H9 (cell line): ENCODE measurements around the gene DGKG. TPM values are rescaled to one million over a fixed set of nuclear protein-coding genes. Genes with fewer than 3 reads are reported as not detected.

Source experiments
- DNase-seq: peaks from one replicate; pipeline ENCODE4 v3.0.0-alpha.2; 2017
- H2AFZ ChIP-seq: one replicate; pipeline ENCODE4 v1.6.1; 2013; ENCODE audit warnings: mild to moderate bottlenecking, low read length, control low read depth, moderate library complexity
- H2AK5ac ChIP-seq: 2 replicates; pipeline ENCODE4 v1.6.1; 2013; ENCODE audit warnings: low read length, control low read depth, mixed read lengths; ENCODE audit not compliant: insufficient read length
- H2BK120ac ChIP-seq: one replicate; pipeline ENCODE4 v1.6.1; 2013; ENCODE audit warnings: low read depth, mild to moderate bottlenecking, low read length, control low read depth, inconsistent platforms; ENCODE audit not compliant: poor library complexity, severe bottlenecking
- H2BK12ac ChIP-seq: 2 replicates; pipeline ENCODE4 v1.6.1; 2013; ENCODE audit warnings: low read length, control low read depth, mixed read lengths, low read depth; ENCODE audit not compliant: insufficient read length
- H2BK15ac ChIP-seq: 2 replicates; pipeline ENCODE4 v1.6.1; 2013; ENCODE audit warnings: low read depth, low read length, control low read depth
- H2BK20ac ChIP-seq: one replicate; pipeline ENCODE4 v1.6.1; 2013; ENCODE audit warnings: low read depth, mild to moderate bottlenecking, low read length, control low read depth, inconsistent platforms; ENCODE audit not compliant: poor library complexity, severe bottlenecking
- H2BK5ac ChIP-seq: 2 replicates; pipeline ENCODE4 v1.6.1; 2013; ENCODE audit warnings: low read length, control low read depth, mixed read lengths; ENCODE audit not compliant: insufficient read length
- H3K14ac ChIP-seq: 2 replicates; pipeline ENCODE4 v1.6.1; 2013; ENCODE audit warnings: low read length, control low read depth; ENCODE audit not compliant: insufficient read depth
- H3K18ac ChIP-seq: 2 replicates; pipeline ENCODE4 v1.6.1; 2013; ENCODE audit warnings: low read depth, mild to moderate bottlenecking, mixed read lengths, low read length, control low read depth; ENCODE audit not compliant: insufficient read length
- H3K23ac ChIP-seq: 2 replicates; pipeline ENCODE4 v1.6.1; 2013; ENCODE audit warnings: low read length, control low read depth, mixed read lengths, low read depth; ENCODE audit not compliant: insufficient read length
- H3K23me2 ChIP-seq: 2 replicates; pipeline ENCODE4 v1.6.1; 2013; ENCODE audit warnings: low read depth, mild to moderate bottlenecking, mixed read lengths, low read length, control low read depth; ENCODE audit not compliant: insufficient read length, poor library complexity, severe bottlenecking
- H3K27ac ChIP-seq: 2 replicates; pipeline ENCODE4 v1.5.1; 2013; ENCODE audit warnings: low read length, control low read depth, mixed read lengths, low read depth; ENCODE audit not compliant: insufficient read length
- H3K27me3 ChIP-seq: 2 replicates; pipeline ENCODE4 v1.6.1; 2013; ENCODE audit warnings: low read length, control low read depth, inconsistent platforms; ENCODE audit not compliant: insufficient read depth
- H3K4ac ChIP-seq: 2 replicates; pipeline ENCODE4 v1.6.1; 2013; ENCODE audit warnings: low read depth, mild to moderate bottlenecking, control low read depth, inconsistent platforms, low read length, moderate library complexity
- H3K4me1 ChIP-seq: 2 replicates; pipeline ENCODE4 v1.6.1; 2013; ENCODE audit warnings: low read length, control low read depth, inconsistent platforms; ENCODE audit not compliant: insufficient read depth
- H3K4me2 ChIP-seq: 2 replicates; pipeline ENCODE4 v1.6.1; 2013; ENCODE audit warnings: low read length, control low read depth, mixed read lengths; ENCODE audit not compliant: insufficient read length, insufficient read depth
- H3K56ac ChIP-seq: 2 replicates; pipeline ENCODE4 v1.6.1; 2013; ENCODE audit warnings: low read depth, mild to moderate bottlenecking, mixed read lengths, low read length, control low read depth; ENCODE audit not compliant: insufficient read length
- H3K79me1 ChIP-seq: 2 replicates; pipeline ENCODE4 v1.6.1; 2013; ENCODE audit warnings: low read depth, mild to moderate bottlenecking, moderate library complexity, low read length, control low read depth, inconsistent platforms; ENCODE audit not compliant: insufficient read depth, poor library complexity, severe bottlenecking
- H3K79me2 ChIP-seq: 2 replicates; pipeline ENCODE4 v1.6.1; 2013; ENCODE audit warnings: low read length, control low read depth, inconsistent platforms; ENCODE audit not compliant: insufficient read depth
- H3K9ac ChIP-seq: 2 replicates; pipeline ENCODE4 v1.6.1; 2013; ENCODE audit warnings: low read length, control low read depth, mixed read lengths; ENCODE audit not compliant: insufficient read length; ENCODE audit errors: extremely low read depth
- H3K9me3 ChIP-seq: one replicate; pipeline ENCODE4 v1.6.1; 2013; ENCODE audit warnings: low read depth, low read length, inconsistent platforms; ENCODE audit not compliant: control insufficient read depth
- H3T11ph ChIP-seq: one replicate; pipeline ENCODE4 v1.6.1; 2013; ENCODE audit warnings: mild to moderate bottlenecking, low read length, control low read depth, inconsistent platforms
- H4K20me1 ChIP-seq: one replicate; pipeline ENCODE4 v1.6.1; 2013; ENCODE audit not compliant: control insufficient read depth, insufficient read length, insufficient read depth
- H4K5ac ChIP-seq: 2 replicates; pipeline ENCODE4 v1.6.1; 2013; ENCODE audit warnings: low read depth, mild to moderate bottlenecking, mixed read lengths, low read length, control low read depth; ENCODE audit not compliant: insufficient read length
- H4K8ac ChIP-seq: replicated peaks from 2 replicates; pipeline ENCODE4 v1.6.1; 2013; ENCODE audit warnings: low read length, control low read depth, mixed read lengths, low read depth; ENCODE audit not compliant: insufficient read length
- H4K91ac ChIP-seq: 2 replicates; pipeline ENCODE4 v1.6.1; 2013; ENCODE audit warnings: low read depth, mild to moderate bottlenecking, moderate library complexity, mixed read lengths, low read length, control low read depth; ENCODE audit not compliant: insufficient read length
- H3K27ac Mint-ChIP-seq, 3 experiments: 2 replicates in 2 of 3; 3 replicates in 1 of 3; pipeline ENCODE4 v1.8.0; 2020 to 2021; ENCODE audit warnings: mixed read lengths in 3 of 3, mild to moderate bottlenecking in 1 of 3, moderate library complexity in 1 of 3
- H3K27me3 Mint-ChIP-seq: 2 replicates; pipeline ENCODE4 v1.8.0; 2021; ENCODE audit warnings: low read depth, mild to moderate bottlenecking, moderate library complexity, mixed read lengths
- H3K36me3 Mint-ChIP-seq, 3 experiments: 2 replicates in 2 of 3; 3 replicates in 1 of 3; pipeline ENCODE4 v1.8.0; 2020 to 2021; ENCODE audit warnings: low read depth in 3 of 3, mixed read lengths in 3 of 3; ENCODE audit not compliant: insufficient read depth in 1 of 3
- H3K4me1 Mint-ChIP-seq, 2 experiments: 2 replicates each; pipeline ENCODE4 v1.8.0; 2020; ENCODE audit warnings: mixed read lengths in 2 of 2
- H3K4me3 Mint-ChIP-seq, 2 experiments: 2 replicates in 1 of 2; 3 replicates in 1 of 2; pipeline ENCODE4 v1.8.0; 2020 to 2021; ENCODE audit warnings: mild to moderate bottlenecking in 2 of 2, mixed read lengths in 2 of 2, moderate library complexity in 1 of 2
- H3K9me3 Mint-ChIP-seq, 2 experiments: 2 replicates in 1 of 2; 3 replicates in 1 of 2; pipeline ENCODE4 v1.8.0; 2020; ENCODE audit warnings: mild to moderate bottlenecking in 2 of 2, mixed read lengths in 2 of 2, moderate library complexity in 1 of 2
- CTCF ChIP-seq: fragments of 200-600 bp; sonication (generic); conservative IDR thresholded peaks from 3 replicates; pipeline ENCODE4 v1.8.0; 2021; ENCODE audit warnings: antibody characterized with exemption, mild to moderate bottlenecking
- WGBS: extraction: QIAGEN DNeasy Blood & Tissue Kit; methylation state at CpG from one replicate; pipeline ENCODE4 v1.1.7; 2013; ENCODE audit warnings: missing lambda C conversion rate, low lambda C conversion rate, mixed read lengths; ENCODE audit not compliant: insufficient read length; ENCODE audit errors: extremely low coverage; 5-methylcytosine and 5-hydroxymethylcytosine counted together
- total RNA-seq: library from RNA; stranded (reverse); gene quantifications from 2 replicates; pipeline ENCODE4 v1.2.1, GENCODE V29; 2021

Gene DGKG
- total RNA-seq, 1 experiment from 2014 or later, result not detected

- peaks cover 18% of the 10 kb centered on the region for H3K27me3 Mint-ChIP-seq
- no peak overlapping the region for H2BK15ac ChIP-seq
- H3K4me2 ChIP-seq, result no peak overlapping the region
- H4K5ac ChIP-seq, result no peak overlapping the region
- no peak overlapping the region for H3K27ac Mint-ChIP-seq
- H3T11ph ChIP-seq, result no peak overlapping the region
- H3K18ac ChIP-seq, result no peak overlapping the region
- no peaks in the 10 kb centered on the region for H3K79me2 ChIP-seq
- 0 out of 7 replicates have a peak, but pooled peaks cover 0 to 2% (median 0%) of the 10 kb centered on the region in 3 experiments for H3K36me3 Mint-ChIP-seq
- no peaks in the 10 kb centered on the region for H3K9me3 ChIP-seq
- H2BK120ac ChIP-seq, result no peak overlapping the region
- no peak overlapping the region for H3K4me3 Mint-ChIP-seq
- no peaks in the 10 kb centered on the region for H3K79me1 ChIP-seq
- no peak for TF ChIP-seq CTCF
- H2BK12ac ChIP-seq, result no peak overlapping the region
- WGBS, result no CpG with 5 or more reads among the region's 8 CpGs
- H2BK5ac ChIP-seq, result no peak overlapping the region
- no peak overlapping the region for H2AK5ac ChIP-seq
- no peak overlapping the region for H4K8ac ChIP-seq
- H2BK20ac ChIP-seq, result no peak overlapping the region
- H3K4me1 ChIP-seq, result no peaks in the 10 kb centered on the region
- H3K27ac ChIP-seq, result no peak overlapping the region
- H4K20me1 ChIP-seq, result no peaks in the 10 kb centered on the region
- H2AFZ ChIP-seq, result no peak overlapping the region
- DNase-seq, result no peak
- H3K4me1 Mint-ChIP-seq, result peaks cover 8 to 13% of the 10 kb centered on the region in 2 experiments
- no peak overlapping the region for H3K4ac ChIP-seq
- H3K23me2 ChIP-seq, result no peaks in the 10 kb centered on the region
- no peak overlapping the region for H3K14ac ChIP-seq
- no peak overlapping the region for H3K9ac ChIP-seq
- H3K27me3 ChIP-seq, result no peaks in the 10 kb centered on the region
- no peak overlapping the region for H3K23ac ChIP-seq
- peaks cover 0 to 6% of the 10 kb centered on the region in 2 experiments; a peak in 2 of 5 replicates for H3K9me3 Mint-ChIP-seq
- H4K91ac ChIP-seq, result no peak overlapping the region
- no peak overlapping the region for H3K56ac ChIP-seq
Observed at GRCh38 chr3:186380622-186381380, 18.8 kb upstream of the DGKG start.
